NOMO-1 treated with DMSO at 0.1 percent for 48 hours (cell line): Measurements from ENCODE around the gene DHX38.

Experiments used
- DNase-seq: peaks from one replicate; lab custom pipeline; 2025; ENCODE audit not compliant: unreplicated experiment; lab: John Stamatoyannopoulos, UW

The DHX38 gene

DNA sequence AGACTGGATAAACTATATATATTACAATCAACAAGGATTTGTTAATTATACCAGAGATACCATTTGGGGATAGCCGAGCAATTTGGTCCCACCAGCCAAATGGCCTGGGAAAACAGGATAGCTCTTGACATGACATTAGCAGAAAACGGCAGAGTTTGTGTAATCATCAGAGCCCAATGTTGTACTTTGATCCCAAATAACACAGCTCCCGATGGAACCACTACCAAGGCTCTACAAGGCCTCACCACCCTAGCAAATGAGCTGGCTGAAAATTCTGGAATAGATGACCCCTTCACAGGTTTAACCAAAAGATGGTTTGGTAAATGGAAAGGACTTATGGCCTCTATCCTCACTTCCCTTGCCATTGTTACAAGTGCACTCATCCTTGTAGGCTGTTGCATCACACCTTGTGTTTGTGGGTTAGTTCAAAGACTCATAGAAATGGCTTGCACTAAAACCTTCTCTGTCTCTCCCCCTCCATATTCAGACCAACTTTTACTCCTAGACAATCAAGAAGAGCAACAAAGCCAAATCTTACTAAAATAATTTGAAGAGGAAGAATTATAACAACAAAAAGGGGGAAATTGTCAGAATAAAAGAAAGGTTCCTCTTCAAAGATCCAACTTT is 9.8 kb upstream of the DHX38 start:
- DNase-seq = no peak

DNA sequence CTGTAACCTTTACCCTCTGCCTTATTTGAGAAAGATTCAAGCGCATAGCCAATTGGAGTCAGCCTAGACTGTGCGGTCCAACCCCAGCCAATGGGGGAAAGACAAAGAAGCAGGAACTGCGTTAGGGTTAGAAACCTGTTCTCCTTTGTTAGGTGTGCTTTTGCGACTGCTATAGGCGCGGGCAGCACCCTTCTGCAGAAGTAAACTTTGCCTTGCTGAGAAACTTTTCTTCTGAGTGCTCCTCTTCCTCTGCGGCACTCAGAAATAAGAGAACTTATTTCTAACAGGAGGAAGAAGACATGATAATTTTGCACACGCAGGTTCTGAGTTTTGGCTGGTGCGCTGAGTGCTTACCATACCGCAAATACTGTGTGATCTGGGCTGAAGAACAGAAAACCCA is 9.2 kb upstream of the DHX38 start:
- DNase-seq = no peak

DNA sequence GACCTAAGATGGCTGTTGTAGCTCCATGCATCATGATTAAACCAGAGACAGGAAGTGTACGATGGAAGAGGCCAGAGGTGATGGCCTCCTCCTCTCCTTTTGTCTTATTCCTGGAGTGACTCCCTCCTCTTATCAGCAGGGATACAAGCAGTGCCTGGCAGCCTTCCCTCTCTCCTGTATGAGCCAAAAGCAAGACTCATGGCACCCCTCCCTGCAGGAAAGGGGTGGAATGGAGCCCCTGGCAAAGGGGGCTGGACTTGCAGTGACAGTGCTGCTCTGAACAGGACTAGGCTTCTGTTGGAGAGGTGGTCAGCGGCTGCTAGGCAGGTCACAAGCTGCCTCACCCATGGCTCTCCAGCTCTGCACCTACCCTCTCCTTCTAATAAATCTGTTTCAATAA is 8.6 kb upstream of the DHX38 start:
- no peak for DNase-seq

DNA sequence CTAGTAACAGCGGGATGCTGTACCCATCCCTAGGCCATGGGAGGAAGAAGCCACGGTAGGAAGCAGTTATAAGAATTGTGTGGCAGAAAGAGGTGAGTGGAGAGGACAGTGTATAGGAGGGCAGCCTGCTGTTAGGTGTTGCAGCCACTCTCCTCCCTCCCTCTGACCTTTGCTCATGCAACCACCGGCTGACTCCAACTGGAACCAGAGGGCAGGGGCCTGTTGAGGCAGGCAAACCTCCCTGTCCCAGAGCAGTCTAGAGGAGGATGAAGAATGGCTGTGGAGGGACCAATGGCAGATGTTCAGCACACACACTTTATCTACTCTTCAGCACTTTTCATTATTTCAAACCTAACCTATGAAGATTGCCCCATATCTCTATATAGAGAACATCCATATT is 2.4 kb upstream of the DHX38 start:
- no peak for DNase-seq

DNA sequence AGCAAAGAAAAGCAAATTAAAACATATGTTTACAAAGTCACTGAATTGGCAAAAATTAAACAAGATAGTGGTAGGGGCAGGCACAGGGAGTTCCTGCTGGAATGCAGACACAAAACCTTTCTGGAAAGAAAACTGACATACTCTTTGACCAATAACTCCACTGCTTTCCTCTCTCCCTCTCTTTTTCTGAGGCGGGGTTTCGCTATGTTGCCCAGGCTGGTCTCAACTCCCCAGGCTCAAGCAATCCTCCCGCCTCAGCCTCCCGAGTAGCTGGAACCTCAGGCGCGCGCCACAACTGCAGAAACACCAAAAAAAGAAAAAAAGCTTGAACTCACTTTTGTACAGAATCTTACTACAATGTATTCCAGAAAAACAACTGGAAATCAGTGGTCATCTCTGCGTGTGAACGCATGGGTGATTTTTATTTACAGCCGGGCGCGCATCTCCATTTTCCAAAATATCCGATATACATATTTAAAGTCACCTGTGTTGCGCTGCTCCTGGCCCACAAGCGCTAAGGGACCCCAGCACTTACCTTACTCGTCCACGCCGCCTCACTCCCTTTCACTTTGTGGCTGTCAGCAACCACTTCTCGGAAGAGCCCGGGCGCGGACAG is 707 bp upstream of the DHX38 start:
- DNase-seq = peak; percentile 3

DNA sequence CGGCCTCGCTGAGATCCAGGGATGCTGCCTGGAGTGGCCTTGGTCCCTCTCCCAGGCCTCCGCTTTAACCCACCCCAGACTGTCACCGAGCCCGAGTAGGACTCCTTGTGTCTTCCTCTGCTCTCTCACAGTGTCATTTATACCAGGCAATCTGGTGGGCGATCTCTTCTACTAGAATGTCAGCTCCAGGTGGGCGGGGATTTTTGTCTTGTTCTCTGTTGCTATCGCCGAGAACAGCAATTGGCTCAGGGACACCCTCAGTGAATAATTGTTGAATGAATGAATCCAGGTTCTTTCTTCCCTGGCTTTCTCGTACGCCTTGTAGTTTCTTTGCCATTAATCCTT is 591 bp downstream of the DHX38 start:
- DNase-seq = no peak

DNA sequence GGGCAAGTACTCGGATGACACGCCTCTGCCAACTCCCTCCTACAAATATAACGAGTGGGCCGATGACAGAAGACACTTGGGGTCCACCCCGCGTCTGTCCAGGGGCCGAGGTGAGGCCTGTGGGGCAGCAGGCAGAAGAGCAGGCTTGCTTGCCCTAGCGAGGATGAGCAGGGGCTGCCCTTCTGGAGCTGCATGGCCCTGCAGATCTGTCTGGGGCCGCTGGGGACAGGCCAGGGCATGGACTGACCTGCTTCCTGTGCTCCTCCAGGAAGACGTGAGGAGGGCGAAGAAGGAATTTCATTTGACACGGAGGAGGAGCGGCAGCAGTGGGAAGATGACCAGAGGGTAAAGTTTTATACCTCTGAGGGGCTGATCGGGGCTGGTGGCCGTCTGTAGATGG is 5.3 kb downstream of the DHX38 start:
- no peak for DNase-seq

DNA sequence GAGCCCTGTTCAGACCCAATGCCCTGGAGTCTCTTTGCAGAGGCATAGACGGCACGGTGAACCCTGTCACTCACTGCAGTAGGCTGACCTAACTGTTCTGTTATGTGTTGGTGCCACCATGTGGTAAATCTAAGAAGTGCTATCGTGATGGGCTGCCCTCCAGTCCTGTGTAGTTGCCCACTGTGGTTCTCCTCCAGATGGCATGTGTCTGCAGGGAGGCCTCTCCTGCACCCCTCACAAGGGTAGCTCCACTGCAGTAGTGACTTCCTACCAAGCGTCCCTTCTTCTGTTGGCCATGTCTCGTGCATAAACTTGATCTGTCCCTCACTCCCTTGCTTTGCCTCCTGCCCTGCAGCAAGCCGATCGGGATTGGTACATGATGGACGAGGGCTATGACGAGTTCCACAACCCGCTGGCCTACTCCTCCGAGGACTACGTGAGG is 5.8 kb downstream of the DHX38 start:
- DNase-seq = peak; percentile 28

DNA sequence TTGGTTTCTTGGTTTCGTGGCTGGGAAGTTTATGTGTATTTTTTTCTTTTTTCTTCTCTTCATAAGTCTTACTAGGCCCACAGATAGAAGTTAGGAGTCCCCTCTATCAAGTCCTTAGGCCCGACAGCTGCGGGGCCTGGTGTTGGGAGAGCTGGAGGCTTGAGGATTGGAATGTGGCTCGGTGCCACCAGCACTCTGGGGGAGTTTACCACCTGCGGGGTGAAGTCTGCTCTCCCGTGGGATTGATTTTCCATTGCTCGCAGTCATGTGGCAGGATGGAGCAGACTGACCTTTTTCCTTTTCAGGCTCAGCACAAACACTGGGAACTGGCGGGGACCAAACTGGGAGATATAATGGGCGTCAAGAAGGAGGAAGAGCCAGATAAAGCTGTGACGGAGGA is 7.5 kb downstream of the DHX38 start:
- no peak for DNase-seq

DNA sequence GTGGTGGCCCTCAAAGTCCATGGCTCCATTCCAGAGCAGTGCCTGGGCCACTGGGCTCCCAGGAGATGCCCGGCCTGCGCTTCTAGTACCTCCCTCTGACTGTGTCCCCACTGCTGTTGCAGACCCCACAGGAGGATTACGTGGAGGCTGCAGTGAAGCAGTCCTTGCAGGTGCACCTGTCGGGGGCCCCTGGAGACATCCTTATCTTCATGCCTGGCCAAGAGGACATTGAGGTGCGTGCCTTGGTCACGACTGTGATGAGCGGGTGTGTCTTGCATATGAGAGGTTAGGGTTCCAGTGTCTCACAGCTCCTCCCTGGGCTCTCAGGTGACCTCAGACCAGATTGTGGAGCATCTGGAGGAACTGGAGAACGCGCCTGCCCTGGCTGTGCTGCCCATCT is 11.3 kb downstream of the DHX38 start:
- no peak for DNase-seq

DNA sequence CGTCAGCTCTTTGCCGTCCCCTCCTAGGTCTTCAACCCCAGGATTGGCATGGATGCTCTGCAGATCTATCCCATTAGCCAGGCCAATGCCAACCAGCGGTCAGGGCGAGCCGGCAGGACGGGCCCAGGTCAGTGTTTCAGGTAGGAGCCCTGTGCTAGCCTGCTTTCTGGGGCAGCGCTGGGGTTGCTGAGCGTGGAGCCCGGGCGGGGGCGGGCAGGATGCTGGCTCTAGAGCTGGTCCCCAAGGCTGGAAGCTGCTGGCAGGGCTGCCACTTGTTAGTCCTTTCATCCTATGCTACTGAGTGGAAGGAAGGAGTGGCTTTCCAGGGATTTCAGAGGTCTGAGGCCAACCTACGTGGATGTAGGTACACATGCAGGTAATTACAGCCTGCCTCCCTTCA is 12.3 kb downstream of the DHX38 start:
- DNase-seq = no peak

DNA sequence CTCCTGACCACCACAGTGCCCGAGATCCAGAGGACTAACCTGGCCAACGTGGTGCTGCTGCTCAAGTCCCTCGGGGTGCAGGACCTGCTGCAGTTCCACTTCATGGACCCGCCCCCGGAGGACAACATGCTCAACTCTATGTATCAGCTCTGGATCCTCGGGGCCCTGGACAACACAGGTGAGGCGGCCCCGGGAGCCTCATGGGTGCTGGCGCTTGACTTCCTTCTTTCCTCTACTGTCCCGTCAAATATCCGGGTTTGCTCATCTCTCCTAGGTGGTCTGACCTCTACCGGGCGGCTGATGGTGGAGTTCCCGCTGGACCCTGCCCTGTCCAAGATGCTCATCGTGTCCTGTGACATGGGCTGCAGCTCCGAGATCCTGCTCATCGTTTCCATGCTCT is 13.7 kb downstream of the DHX38 start:
- DNase-seq = no peak

DNA sequence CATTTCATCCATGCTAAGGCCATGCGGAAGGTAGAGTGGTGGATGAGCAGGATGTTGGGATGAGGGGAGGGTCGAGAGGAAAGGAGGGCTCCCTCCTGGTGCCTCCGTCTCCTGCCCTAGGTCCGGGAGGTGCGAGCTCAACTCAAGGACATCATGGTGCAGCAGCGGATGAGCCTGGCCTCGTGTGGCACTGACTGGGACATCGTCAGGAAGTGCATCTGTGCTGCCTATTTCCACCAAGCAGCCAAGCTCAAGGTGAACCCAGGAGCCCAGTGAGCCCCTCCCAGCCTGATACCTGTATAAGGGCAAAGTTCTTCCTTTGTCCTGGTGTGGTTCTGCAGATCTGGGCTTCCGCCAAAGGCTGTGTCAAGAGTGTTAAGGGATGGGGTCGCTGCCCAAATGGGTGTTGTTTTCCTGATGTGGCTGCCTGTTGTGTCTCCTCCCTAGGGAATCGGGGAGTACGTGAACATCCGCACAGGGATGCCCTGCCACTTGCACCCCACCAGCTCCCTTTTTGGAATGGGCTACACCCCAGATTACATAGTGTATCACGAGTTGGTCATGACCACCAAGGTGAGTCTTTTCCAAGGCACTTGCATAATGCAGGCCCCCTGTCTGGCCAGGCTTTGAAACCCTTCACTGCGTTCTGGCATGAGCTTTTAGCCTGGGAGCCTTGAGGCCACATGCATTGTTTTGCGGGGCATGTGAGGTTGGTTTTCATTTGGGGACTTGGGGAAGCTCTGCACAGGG is 14.9 kb downstream of the DHX38 start:
- no peak for DNase-seq

DNA sequence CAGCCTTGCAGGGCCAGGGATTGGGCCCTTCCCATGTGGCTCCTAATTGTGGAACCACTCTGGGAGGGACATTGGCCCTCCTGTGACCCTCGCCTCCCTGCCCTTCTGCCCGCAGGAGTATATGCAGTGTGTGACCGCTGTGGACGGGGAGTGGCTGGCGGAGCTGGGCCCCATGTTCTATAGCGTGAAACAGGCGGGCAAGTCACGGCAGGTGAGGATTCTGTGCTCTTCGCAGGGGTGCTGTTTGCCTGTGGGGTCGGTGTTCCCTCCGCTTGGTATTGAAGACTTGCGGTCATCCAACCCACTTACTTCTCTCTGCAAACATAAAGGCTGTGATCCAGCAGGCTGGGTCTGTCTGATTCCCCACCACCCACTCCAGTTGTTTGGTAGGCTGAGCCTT is 15.7 kb downstream of the DHX38 start:
- DNase-seq = no peak

DNA sequence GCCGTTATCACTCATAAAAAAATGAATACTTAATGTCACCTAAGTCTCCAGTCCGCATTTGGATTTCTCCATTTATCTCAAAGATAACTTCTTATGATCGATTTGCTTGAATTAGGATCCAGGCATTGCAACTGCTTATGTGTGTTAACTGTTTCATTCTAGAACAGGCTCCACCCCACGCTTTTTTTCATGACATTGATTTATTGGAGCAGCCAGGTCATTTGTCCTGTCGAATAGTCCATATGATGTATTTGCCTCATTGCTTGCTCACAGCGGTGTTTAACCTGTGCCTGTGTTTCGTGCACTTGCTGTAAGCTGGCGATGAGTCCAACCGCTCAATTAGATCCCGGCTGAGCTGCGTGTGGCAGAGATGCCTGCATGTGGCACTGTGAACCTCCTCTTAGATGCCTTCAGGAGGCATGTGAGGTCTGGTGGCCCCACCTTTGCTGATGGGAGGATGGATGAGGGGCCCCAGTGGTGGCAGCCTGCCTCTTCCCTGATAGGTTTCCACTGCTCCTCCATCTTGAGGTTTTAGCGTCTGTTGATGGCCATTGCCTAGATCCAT is 16.4 kb downstream of the DHX38 start:
- no peak for DNase-seq

DNA sequence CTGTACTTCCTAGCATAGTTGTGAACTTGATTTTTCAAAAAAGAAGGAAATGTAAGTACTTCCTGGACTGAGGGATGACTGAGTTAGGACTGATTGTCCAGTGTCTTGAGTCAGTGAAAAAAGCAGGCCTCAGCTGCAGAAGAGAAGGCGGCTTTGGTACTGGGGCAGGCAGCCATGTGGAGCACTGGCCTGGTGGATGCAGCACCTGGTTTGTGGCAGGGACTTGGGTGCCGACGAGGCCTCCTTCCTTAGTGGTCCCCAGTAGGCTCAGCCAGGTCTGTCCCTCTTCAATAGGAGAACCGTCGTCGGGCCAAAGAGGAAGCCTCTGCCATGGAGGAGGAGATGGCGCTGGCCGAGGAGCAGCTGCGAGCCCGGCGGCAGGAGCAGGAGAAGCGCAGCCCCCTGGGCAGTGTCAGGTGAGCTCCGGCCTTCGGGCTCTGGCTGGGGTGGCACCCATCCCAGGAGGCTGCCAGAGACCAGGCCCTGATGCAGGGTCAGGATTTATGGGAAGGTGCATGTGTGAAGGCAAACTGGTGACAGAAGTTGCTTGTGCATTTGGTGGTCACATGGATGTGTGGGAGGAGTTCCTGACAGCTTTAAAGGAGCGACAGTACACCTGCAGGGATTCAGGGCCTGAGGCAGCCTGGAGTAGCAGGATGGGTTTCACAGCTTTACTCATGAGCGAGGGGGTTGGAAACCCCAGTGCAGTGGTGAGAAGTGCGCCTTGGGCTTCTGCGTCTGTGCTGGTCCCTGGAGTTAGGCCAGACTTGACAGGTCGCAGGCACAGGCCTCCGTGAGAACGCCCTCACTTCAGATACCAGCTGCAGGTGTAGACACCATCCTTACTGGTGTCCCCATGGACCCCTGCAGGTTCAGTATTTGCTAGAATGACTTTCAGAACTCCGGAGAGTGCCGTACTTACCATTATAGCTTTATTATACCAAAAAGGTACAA is 17.3 kb downstream of the DHX38 start:
- DNase-seq = no peak

DNA sequence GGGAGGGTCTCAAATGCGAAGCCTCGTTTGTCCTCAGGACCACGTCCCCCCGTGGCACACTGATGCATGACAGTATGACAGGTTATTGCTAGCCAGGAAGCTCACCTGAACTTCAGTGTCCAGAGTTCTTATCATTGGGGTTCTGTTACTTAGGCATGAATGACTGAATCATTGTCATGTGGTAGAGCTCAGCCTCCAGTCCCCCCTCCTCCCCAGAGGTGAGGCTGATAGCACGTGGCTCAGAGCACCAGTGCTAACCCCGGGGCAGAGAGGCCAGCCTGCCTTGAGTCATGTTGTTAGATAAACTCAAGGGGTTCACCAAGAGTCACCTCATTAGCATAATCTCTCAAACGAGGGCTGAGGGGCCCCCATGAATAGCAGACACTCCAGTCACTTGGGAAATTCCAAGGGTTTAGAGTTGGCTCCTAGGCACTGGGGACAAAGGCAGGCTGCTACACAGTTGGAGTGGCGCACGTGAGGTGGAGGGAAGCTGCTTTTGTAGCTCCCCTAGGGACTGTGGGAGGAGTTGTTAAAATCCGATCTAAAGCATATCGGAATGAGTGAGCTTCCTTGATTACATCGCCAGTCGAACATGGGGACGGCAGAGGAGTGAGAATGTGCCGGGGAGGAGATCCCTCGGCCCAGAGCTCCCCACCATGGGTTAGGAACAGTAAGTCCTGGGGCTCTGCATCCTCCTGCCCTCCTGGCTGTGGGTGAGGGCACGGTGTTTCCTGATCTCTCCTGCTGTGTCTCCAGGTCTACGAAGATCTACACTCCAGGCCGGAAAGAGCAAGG is 18.2 kb downstream of the DHX38 start:
- no peak for DNase-seq

DNA sequence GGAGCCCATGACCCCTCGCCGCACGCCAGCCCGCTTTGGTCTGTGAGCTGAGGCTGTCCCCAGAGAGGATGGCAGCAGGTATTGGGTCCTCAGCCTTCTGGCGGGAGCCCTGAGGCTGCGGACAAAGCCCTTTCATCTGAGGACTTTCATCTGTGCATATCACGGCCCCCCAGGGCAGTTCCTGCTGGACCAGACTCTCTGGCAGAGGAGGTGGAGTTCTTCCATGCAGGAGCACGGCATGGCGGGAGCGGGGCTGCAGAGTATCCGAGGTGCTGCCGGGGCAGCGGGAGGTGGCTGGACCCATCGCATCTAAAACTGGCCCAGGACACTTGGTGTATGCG is 18.8 kb downstream of the DHX38 start:
- DNase-seq = no peak

DNA sequence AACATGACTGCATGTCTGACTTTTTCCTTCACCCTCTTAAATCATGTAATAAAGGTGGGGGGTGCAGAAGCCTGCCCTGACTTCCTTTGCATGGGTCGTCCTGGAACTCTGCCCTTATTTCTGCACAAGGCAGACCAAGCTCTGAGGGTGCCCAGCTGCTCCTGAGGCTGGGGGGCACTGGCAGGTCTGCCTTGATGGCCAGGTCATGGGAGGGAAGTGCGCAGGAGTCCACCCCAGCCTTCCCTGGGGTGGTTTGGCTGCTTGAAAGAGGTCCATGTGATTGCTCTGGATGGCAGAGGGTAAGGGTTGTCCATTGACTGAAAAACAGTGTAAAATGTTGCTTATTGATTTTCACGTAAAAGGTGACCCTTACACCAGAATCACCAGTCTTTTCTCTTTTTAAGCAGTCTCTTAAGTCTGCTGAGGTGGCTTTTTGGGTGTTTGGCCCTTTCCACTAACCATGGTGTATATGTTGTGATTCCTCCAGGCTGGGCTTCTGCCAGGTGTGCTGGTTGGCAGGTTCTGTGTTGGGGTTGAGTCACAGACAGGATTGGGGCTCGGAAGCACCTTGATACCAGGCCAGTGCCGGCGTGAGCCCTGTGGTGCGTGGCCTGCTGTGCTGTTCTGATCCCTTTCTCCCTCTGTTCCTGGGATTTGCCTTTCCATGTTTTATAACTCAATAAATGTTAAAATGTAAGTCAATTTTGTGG is 19.4 kb downstream of the DHX38 start:
- DNase-seq = no peak

DNA sequence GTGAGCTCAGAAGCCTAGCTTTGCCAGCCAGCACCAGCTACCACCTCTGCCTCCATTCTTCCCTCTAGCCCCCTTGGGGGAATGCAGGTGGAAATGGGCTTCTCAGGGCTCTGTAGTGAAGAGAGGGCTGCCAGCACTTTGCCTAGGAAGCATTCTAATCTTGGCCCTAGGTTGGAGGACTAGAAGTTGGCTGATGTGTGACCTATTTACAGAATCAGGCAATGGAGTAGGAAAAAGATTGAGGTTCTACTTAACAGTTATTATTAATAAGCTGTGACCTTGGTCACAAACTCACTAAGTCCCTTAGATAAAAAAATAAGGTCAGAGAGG is 19.9 kb downstream of the DHX38 start:
- no peak for DNase-seq
